Pancreas (tissue), 10 donors: ENCODE results near the gene MYL12B. TPM values are rescaled to one million over a fixed set of nuclear protein-coding genes. Genes with fewer than 3 reads are reported as not detected.

ENCODE experiments used
- ATAC-seq, 4 donors: fragments of 200-7000 bp; cut with Tn5 transposase; one replicate each; pipeline versions ENCODE4 v1.8.0 to v1.9.1; 2020; ENCODE audit warnings: mild to moderate bottlenecking in 4 of 4, moderate library complexity in 4 of 4
- DNase-seq, 6 donors: peaks; one replicate each; pipeline ENCODE4 v3.0.0-alpha.2; 2020
- FAIRE-seq: peaks from 2 replicates; lab custom pipeline; 2012; peaks lifted over from hg19 to GRCh38; lab: Jason Lieb, UNC
- H3K27ac ChIP-seq, 4 donors: fragments of 200-600 bp; sonication (generic); 1 replicate in 3 of 4; 2 replicates in 1 of 4; pipeline versions ENCODE4 v1.5.0 to v1.8.0; 2020
- H3K27me3 ChIP-seq, 4 donors: fragments of 200-600 bp; one replicate each; pipeline ENCODE4 v1.8.0; 2021
- H3K36me3 ChIP-seq, 3 donors: fragments of 200-600 bp; sonication (generic) in 1 of 3; one replicate each; pipeline versions ENCODE4 v1.5.0 to v1.8.0; 2020 to 2021
- H3K4me1 ChIP-seq, 3 donors: fragments of 200-600 bp; one replicate each; pipeline ENCODE4 v1.8.0; 2021
- H3K4me3 ChIP-seq, 4 donors: fragments of 200-600 bp; sonication (generic) in 2 of 4; one replicate each; pipeline versions ENCODE4 v1.5.0 to v1.8.0; 2020 to 2021
- H3K9me3 ChIP-seq, 4 donors: fragments of 200-600 bp; one replicate each; pipeline ENCODE4 v1.8.0; 2021
- CTCF ChIP-seq, 4 donors: fragments of 200-600 bp; sonication (generic) in 3 of 4; IDR thresholded peaks; one replicate each; pipeline versions ENCODE4 v1.5.0 to v1.8.0; 2021; ENCODE audit warnings: antibody characterized with exemption in 4 of 4
- WGBS, 2 donors: extraction: QIAGEN DNeasy Blood & Tissue Kit; methylation state at CpG; one replicate each; pipeline ENCODE4 v1.1.7; 2013; 5-methylcytosine and 5-hydroxymethylcytosine counted together
- intact Hi-C, 3 donors: fragments of 100-400 bp; cut with DNase I; formaldehyde crosslinking; loops; one replicate each; pipeline versions ENCODE4 v1.11.1 to v1.14.2; 2022
- polyA plus RNA-seq, 2 donors: library from polyadenylated mRNA; stranded (reverse); fragments of 200-250 nt; gene quantifications; one replicate each; pipeline ENCODE4 v1.2.3, GENCODE V29; 2013
- total RNA-seq, 6 donors: library from RNA; stranded (reverse); fragmentation: NEBNext Ultra II Directional in 4 of 6; extraction: Animal tissue kit (Norgen Biotek cat#: 25700) in 4 of 6; gene quantifications; one replicate each; pipeline versions ENCODE4 v1.2.1 to v1.2.4, GENCODE V29; 2021 to 2023
- donor health status: healthy with polysubstance abuse.
- donor health status: DM: no; HTN: no; CAD: no; lungs with moderate emphysema.
- donor health status: DM: no; HTN: no; CAD: no.
- donor health status: control.
- donor health status: control.
- donor health status: Bipolar disorder and iron deficiency.
- donor health status: DM: yes; HTN: yes; CAD: no.
- donor health status: DM: no; HTN: no; CAD: no.
- donor health status: DM: no; HTN: no; CAD: no.
- donor health status: DM: yes; HTN: yes; CAD: no.

MYL12B gene
- total and polyA plus RNA-seq, 8 donors: 63.0 to 208 (median 119) TPM

- Histone ChIP-seq H3K36me3 (peaks cover 0 to 28% (median 16%) of the 10 kb centered on the region in 3 donors), H3K9me3 (no peaks in the 10 kb centered on the region), H3K27ac (peak overlapping the region; percentile 73 to 93 (median 90)), H3K4me1 (peaks cover 14 to 41% (median 35%) of the 10 kb centered on the region in 3 donors), H3K4me3 (no peak overlapping the region), H3K27me3 (no peaks in the 10 kb centered on the region)
- intact Hi-C loops: no loop called here
- peak; percentile 68 to 78 (median 73) for ATAC-seq
- FAIRE-seq: no peak
- no peak for TF ChIP-seq CTCF (IDR thresholded peaks at IDR 0.05)
- 17 to 23% methylated on average over 5 of the region's 5 CpGs for WGBS, 2 donors
- peak in 1 of 6 donors; percentile 60 for DNase-seq
Observed at GRCh38 chr18:3256693-3257626, 5.0 kb upstream of the MYL12B start.

GRCh38 chr18:3257627-3258120 is 4.3 kb upstream of the MYL12B start:
- Histone ChIP-seq H3K4me3 (no peak overlapping the region), H3K36me3 (peaks cover 0 to 28% (median 16%) of the 10 kb centered on the region in 3 donors), H3K4me1 (peaks cover 12 to 34% (median 32%) of the 10 kb centered on the region in 3 donors), H3K27ac (peak overlapping the region in 3 of 4 donors; percentile 88 to 93 (median 93)), H3K9me3 (no peaks in the 10 kb centered on the region), H3K27me3 (no peaks in the 10 kb centered on the region)
- DNase-seq (no peak), FAIRE-seq (no peak), ATAC-seq (no peak)
- WGBS, 2 donors: 79 to 83% methylated on average over 2 of the region's 2 CpGs
- intact Hi-C loops: no loop called here
- no peak for TF ChIP-seq CTCF (IDR thresholded peaks at IDR 0.05)

GRCh38 chr18:3260995-3261372 is 949 bp upstream of the MYL12B start:
- WGBS, 2 donors: 5 to 6% methylated on average over 5 of the region's 5 CpGs
- Histone ChIP-seq H3K27ac (peak overlapping the region; percentile 95 to 100 (median 98)), H3K36me3 (peaks cover 0 to 1% (median under 1%) of the 10 kb centered on the region in 3 donors), H3K4me3 (peak overlapping the region; percentile 81 to 91 (median 85)), H3K27me3 (no peaks in the 10 kb centered on the region), H3K9me3 (no peaks in the 10 kb centered on the region), H3K4me1 (peaks cover 23 to 54% (median 54%) of the 10 kb centered on the region in 3 donors)
- intact Hi-C loops: no loop called here
- DNase-seq: no peak
- no peak for ATAC-seq
- FAIRE-seq: no peak
- TF ChIP-seq CTCF (IDR thresholded peaks at IDR 0.05): no peak

DNA sequence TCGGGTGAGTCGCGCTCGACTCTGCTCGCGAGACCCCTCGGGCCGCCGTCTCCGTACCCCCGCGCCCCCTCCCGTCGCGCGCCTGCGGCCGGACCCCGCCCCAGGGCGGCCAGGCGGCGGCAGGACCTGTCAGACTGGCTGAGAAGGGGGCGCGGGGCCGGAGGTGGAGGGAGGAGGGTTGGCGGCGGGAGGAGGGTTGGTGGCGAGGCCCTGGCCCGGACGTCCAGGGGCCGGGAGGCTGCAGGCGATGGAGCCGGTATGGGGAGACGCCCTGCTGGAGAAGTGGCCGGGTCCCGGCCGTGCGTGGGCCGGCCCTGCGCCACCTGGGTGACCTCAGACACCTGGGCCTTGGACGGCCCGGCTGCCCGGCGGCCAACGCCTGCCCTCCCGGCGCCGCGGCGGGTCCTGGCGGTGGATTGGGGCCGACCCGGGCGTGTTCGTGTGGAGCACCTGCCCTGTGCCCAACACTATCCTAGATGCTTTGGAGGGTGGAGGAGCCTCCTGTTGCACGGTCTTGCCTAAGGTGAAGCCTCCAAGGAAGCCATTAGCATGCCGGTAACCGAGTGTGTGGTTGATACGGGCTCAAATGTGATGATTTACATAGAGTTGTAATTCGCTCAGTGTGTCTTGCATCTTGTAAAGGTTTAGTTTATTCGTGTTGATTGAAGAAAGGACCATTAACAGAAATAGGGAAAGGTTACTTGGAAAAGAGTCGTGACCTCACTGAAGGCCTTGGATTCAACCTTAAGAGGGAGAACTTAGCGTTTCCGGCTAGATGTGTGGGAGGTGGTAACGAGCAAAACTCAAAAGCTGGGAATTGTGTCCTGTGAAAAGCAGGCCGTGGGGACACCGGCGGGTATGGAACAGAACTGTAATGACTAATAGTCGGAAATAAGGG is 550 bp downstream of the MYL12B start:
- intact Hi-C loops: no loop called here
- H3K9me3 ChIP-seq: no peaks in the 10 kb centered on the region
- WGBS, 2 donors: 0 to 1% methylated on average over 52 to 69 of the region's 69 CpGs
- no peak for TF ChIP-seq CTCF (IDR thresholded peaks at IDR 0.05)
- FAIRE-seq (no peak), ATAC-seq (peak; percentile 49 to 67 (median 52)), DNase-seq (peak in 2 of 6 donors; percentile 77 to 89)
- peaks cover 17 to 54% (median 48%) of the 10 kb centered on the region in 3 donors for H3K4me1 ChIP-seq
- H3K4me3 ChIP-seq: peak overlapping the region; percentile 81 to 91 (median 85)
- H3K27me3 ChIP-seq: no peaks in the 10 kb centered on the region
- no peaks in the 10 kb centered on the region for H3K36me3 ChIP-seq
- H3K27ac ChIP-seq: peak overlapping the region; percentile 95 to 100 (median 98)
